ENCODE measurements around the gene TGM3. TPM values are rescaled to one million over a fixed set of nuclear protein-coding genes. Genes with fewer than 3 reads are reported as not detected.

Gene TGM3
- total and polyA plus RNA-seq, 10 of the 15 experiments (the other 5 are each of a cell fraction or from before 2014, with no cell fraction given), result not detected

DNA sequence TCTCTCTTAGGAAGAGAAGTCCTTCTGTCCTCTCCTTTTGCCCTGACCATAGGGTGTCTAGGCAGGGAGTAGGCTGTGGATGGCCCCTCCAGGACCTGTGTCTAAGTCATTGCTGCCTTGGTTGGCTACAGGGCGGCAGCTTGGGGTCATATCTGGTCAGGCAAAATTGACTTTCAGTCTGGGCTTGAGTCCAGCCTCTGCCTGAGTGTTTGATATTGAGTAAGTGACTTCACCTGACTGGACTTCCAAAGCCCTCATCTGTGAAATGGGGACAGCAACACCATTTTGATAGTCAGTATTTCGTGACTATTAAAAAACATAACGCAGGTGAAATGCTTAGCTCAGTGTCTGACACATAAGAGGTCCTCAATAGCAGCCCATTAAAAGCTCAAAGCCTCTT is 4.6 kb downstream of the TGM3 start:
- H3K4me2 ChIP-seq (ENCODE audit: control insufficient read depth, insufficient read depth), result no peak overlapping the region
- no peaks in the 10 kb centered on the region for H3K9me3 ChIP-seq (replicated peaks; ENCODE audit: control insufficient read depth, insufficient read depth, low read length)
- H3K4me3 ChIP-seq, result no peak overlapping the region
- no peaks in the 10 kb centered on the region for H4K20me1 ChIP-seq (ENCODE audit: control insufficient read depth, insufficient read depth)
- in situ Hi-C loops (cut with MboI) (no loop called here), intact Hi-C loops (cut with micrococcal nuclease; ENCODE audit: unreplicated experiment) (no loop called here)
- ChIA-PET CTCF (interaction anchor here (0.6 to 2.1 kb wide), 4 partner anchors 10 to 93 kb away, joined by 3 to 12 read pairs (median 3); no protein-coding TSS in a partner anchor), SMC1A (ENCODE audit: uncharacterized antibody, unreplicated experiment) (interaction anchor here (0.6 to 1.9 kb wide), 8 partner anchors 9 to 689 kb away, joined by 3 to 8 read pairs (median 4); no protein-coding TSS in a partner anchor), RAD21 (ENCODE audit: unreplicated experiment) (interaction anchor here (1.0 to 2.2 kb wide), 3 partner anchors 10 to 92 kb away, joined by 3 to 19 read pairs (median 4); no protein-coding TSS in a partner anchor), POLR2A (interaction anchor here (1.2 kb wide), 1 partner anchor 12 kb away, joined by 5 read pairs; no protein-coding TSS in a partner anchor)
- WGBS (ENCODE audit: insufficient coverage, insufficient replicate concordance, low lambda C conversion rate, missing lambda C conversion rate), result 90% methylated on average over 3 of the region's 3 CpGs
- peaks cover 0 to 2% of the 10 kb centered on the region in 2 experiments; a peak in 2 of 4 replicates for H3K27me3 ChIP-seq (replicated peaks in 1 of 2; ENCODE audit: control insufficient read depth in 2 of 2, insufficient read depth in 2 of 2, low read length in 1 of 2)
- no TSS peak for BruUV-seq (replicated peaks)
- no peak overlapping the region for H3K9ac ChIP-seq (ENCODE audit: control insufficient read depth, insufficient read depth, low read length)
- TF ChIP-seq SKIL (IDR thresholded peaks at IDR 0.05; ENCODE audit: low read depth, poor library complexity, severe bottlenecking), result no peak
- DNase-seq (ENCODE audit: low read depth, low spot score) (no peak), ATAC-seq (no peak), FAIRE-seq (no peak)
- H3K79me2 ChIP-seq (ENCODE audit: control insufficient read depth, insufficient read depth, low read length), result no peaks in the 10 kb centered on the region
- no peak overlapping the region for H2AFZ ChIP-seq (ENCODE audit: control insufficient read depth, low read depth, low read length)
- peaks cover 14% of the 10 kb centered on the region for H3K4me1 ChIP-seq (ENCODE audit: control insufficient read depth, insufficient read depth, low read length)
- no peaks in the 10 kb centered on the region for H3K36me3 ChIP-seq (ENCODE audit: control insufficient read depth in 2 of 2, insufficient read depth in 2 of 2, low read length in 1 of 2)
- H3K27ac ChIP-seq (ENCODE audit: control insufficient read depth, insufficient read depth), result no peak overlapping the region

DNA sequence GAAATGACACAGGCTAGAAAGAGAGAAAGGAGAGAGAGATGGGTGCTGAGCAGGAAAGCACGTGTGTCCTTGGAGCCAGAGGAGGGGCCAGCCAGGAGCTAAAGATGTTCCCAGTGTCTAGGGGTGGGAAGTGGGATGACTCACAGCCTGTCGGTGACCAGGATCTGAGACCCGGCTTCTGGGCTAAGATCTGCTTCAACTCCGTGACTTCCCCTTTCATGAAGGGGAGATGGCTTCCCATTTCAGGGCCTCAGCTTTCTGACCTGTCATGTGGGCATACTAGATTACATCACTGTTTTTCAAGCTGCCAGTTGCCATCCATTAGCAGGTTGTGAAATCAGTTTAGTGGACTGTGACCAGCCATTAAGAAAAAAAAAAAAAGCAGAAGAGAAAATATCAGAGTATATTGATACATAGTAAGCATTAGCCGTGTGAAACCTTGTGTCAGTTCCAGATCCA is 5.4 kb downstream of the TGM3 start:
- Histone ChIP-seq H2AFZ (ENCODE audit: control insufficient read depth, low read depth, low read length) (peak overlapping the region; percentile 49; the same call in 1 of the 2 replicates), H3K4me3 (no peak overlapping the region), H3K36me3 (ENCODE audit: control insufficient read depth in 2 of 2, insufficient read depth in 2 of 2, low read length in 1 of 2) (no peaks in the 10 kb centered on the region), H4K20me1 (ENCODE audit: control insufficient read depth, insufficient read depth) (no peaks in the 10 kb centered on the region), H3K27ac (ENCODE audit: control insufficient read depth, insufficient read depth) (no peak overlapping the region), H3K9ac (ENCODE audit: control insufficient read depth, insufficient read depth, low read length) (no peak overlapping the region), H3K4me2 (ENCODE audit: control insufficient read depth, insufficient read depth) (no peak overlapping the region), H3K79me2 (ENCODE audit: control insufficient read depth, insufficient read depth, low read length) (no peaks in the 10 kb centered on the region), H3K9me3 (replicated peaks; ENCODE audit: control insufficient read depth, insufficient read depth, low read length) (no peaks in the 10 kb centered on the region), H3K4me1 (ENCODE audit: control insufficient read depth, insufficient read depth, low read length) (peaks cover 14% of the 10 kb centered on the region), H3K27me3 (replicated peaks in 1 of 2; ENCODE audit: control insufficient read depth in 2 of 2, insufficient read depth in 2 of 2, low read length in 1 of 2) (peaks cover 0 to 2% of the 10 kb centered on the region in 2 experiments; a peak in 2 of 4 replicates)
- FAIRE-seq, result peak; percentile 99
- intact Hi-C loops (cut with micrococcal nuclease; ENCODE audit: unreplicated experiment) (no loop called here), in situ Hi-C loops (cut with MboI) (no loop called here)
- CTCF ChIA-PET, result interaction anchor here (0.9 to 2.1 kb wide), 4 partner anchors 9 to 94 kb away, joined by 3 to 12 read pairs (median 4); no protein-coding TSS in a partner anchor
- RAD21 ChIA-PET (ENCODE audit: unreplicated experiment), result interaction anchor here (1.0 to 2.2 kb wide), 3 partner anchors 11 to 93 kb away, joined by 3 to 19 read pairs (median 4); no protein-coding TSS in a partner anchor
- DNase-seq (ENCODE audit: low read depth, low spot score), result peak; percentile 89
- 0% methylated on average over 5 of the region's 5 CpGs for WGBS (ENCODE audit: insufficient coverage, insufficient replicate concordance, low lambda C conversion rate, missing lambda C conversion rate)
- POLR2A ChIA-PET, result interaction anchor here (1.2 kb wide), 1 partner anchor 12 kb away, joined by 5 read pairs; no protein-coding TSS in a partner anchor
- peak; percentile 98 for ATAC-seq
- BruUV-seq (replicated peaks), result no TSS peak
- SMC1A ChIA-PET (ENCODE audit: uncharacterized antibody, unreplicated experiment), result interaction anchor here (0.6 to 1.9 kb wide), 13 partner anchors 10 to 690 kb away, joined by 3 to 8 read pairs (median 3); no protein-coding TSS in a partner anchor
- TF ChIP-seq PRDM15 (CRISPR knock-in tag; IDR thresholded peaks at IDR 0.05), result no peak
- peak; percentile 16; the same call in 1 of the 2 replicates for TF ChIP-seq USF2 (IDR thresholded peaks at IDR 0.05; ENCODE audit: borderline replicate concordance, low read depth, low read length)
- no peak; the same call in 1 of the 2 replicates for TF ChIP-seq PAX5 (IDR thresholded peaks at IDR 0.05; ENCODE audit: borderline replicate concordance, low read depth, low read length)
- TF ChIP-seq LARP7 (IDR thresholded peaks at IDR 0.05), result no peak

Data from GM12878 (cell line).